SK-N-MC (cell line): Measurements from ENCODE around the gene APOBEC3H.

Experiments
- EZH2 ChIP-seq: fragments of 200-600 bp; sonication (generic); IDR thresholded peaks from one replicate; pipeline ENCODE4 v1.6.1; 2017; ENCODE audit warnings: antibody characterized with exemption
- FOXP2 ChIP-seq: optimal IDR thresholded peaks from 2 replicates; pipeline ENCODE3; 2011; ENCODE audit warnings: mild to moderate bottlenecking, moderate library complexity; ENCODE audit not compliant: insufficient read depth; ENCODE audit errors: extremely low read length, control extremely low read depth
- POLR2AphosphoS5 ChIP-seq: IDR thresholded peaks from 2 replicates; pipeline ENCODE4 v1.6.1; 2012; ENCODE audit warnings: mild to moderate bottlenecking, low read depth, low read length, borderline replicate concordance

DNA sequence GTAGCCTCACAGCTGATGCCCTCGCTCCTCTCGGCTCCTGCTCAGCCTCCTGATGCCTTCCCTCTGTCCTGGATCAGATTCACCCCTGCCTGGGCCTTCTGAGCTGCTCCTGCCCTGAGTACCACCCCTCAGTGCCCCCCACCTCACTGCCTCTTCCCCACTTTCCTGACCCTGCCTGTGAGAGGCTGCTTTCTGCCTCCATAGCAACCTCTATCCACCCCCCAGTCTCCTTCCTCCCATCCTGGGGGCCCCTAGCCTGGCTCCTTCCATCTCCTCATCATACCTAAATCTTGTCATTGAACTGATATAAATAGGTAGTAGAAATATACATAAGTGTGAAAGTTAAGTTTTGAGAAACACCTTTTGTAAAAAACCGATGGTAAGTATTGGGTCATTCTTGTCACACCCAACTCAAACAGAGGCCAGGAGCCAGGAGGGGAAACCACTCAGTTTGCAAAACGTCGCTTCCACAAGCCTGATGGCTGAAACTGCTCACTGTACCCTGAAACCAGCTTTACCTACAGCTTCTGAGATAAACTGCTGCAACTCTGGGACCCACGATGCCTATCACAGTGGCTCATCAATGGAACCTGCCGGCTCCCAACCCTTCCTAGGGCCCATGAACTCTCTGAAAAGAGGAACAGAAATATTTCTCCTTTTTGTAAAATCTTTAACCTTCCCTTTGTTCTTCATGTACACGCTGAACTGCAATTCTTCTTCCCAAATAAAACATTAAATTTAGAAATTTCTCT lies 4.8 kb upstream of the APOBEC3H start:
- TF ChIP-seq EZH2 = no peak
- no peak for TF ChIP-seq POLR2AphosphoS5
- TF ChIP-seq FOXP2 = no peak
